ENCODE measurements around the gene GON7.
"Not testable (repeated sequence)": the region's sequence is repeated elsewhere in the genome, so short reads cannot be mapped to it uniquely, and the experiment has no call there.

The GON7 gene

GRCh38 chr14:93195316-93195999, 11.4 kb downstream of the GON7 start:
- no peak for DNase-seq

GRCh38 chr14:93186956-93187355, 19.9 kb downstream of the GON7 start:
- no peak for DNase-seq

- no peak for DNase-seq
These were observed 20.4 kb downstream of the GON7 start for GRCh38 chr14:93186466-93186865.

GRCh38 chr14:93185349-93185720, 21.5 kb downstream of the GON7 start:
- no peak for DNase-seq

GRCh38 chr14:93184391-93185348, 22.2 kb downstream of the GON7 start, which contains the start of the genes LYSET and MOAP1:
TSS of gene LYSET (plus strand) at chr14:93185317. CDS start at chr14:93185406, 89 bp downstream.
TSS of gene MOAP1 (minus strand) at chr14:93184897. CDS start at chr14:93184242, 655 bp downstream.
- DNase-seq = peak; percentile 89

- DNase-seq = no peak
These were observed 23.1 kb downstream of the GON7 start for GRCh38 chr14:93183596-93184317.

GRCh38 chr14:93175492-93175891, 31.4 kb downstream of the GON7 start:
- no peak for DNase-seq

GRCh38 chr14:93174731-93175130, 32.1 kb downstream of the GON7 start:
- DNase-seq = not testable (repeated sequence)

GRCh38 chr14:93173943-93174395, 32.9 kb downstream of the GON7 start:
- DNase-seq = no peak

GRCh38 chr14:93171376-93171775, 35.5 kb downstream of the GON7 start:
- DNase-seq = no peak

GRCh38 chr14:93170141-93170540, 36.7 kb downstream of the GON7 start:
- DNase-seq = not testable (repeated sequence)

- DNase-seq = not testable (repeated sequence)
These were observed 37.2 kb downstream of the GON7 start for GRCh38 chr14:93169619-93170018.

GRCh38 chr14:93168610-93169009, 38.3 kb downstream of the GON7 start:
- not testable (repeated sequence) for DNase-seq

- not testable (repeated sequence) for DNase-seq
These were observed 41.3 kb downstream of the GON7 start for GRCh38 chr14:93165271-93166265.

- DNase-seq = no peak
These were observed 43.3 kb downstream of the GON7 start for GRCh38 chr14:93163564-93163963.

- DNase-seq = no peak
These were observed 45.4 kb downstream of the GON7 start for GRCh38 chr14:93161411-93161940.

GRCh38 chr14:93160353-93160801, 46.5 kb downstream of the GON7 start:
- DNase-seq = no peak

GRCh38 chr14:93159625-93160352, 47.1 kb downstream of the GON7 start:
- DNase-seq = not testable (repeated sequence)

GRCh38 chr14:93158349-93158748, 48.5 kb downstream of the GON7 start:
- not testable (repeated sequence) for DNase-seq

GRCh38 chr14:93156693-93157369, 50.0 kb downstream of the GON7 start:
- DNase-seq = no peak

All from activated gamma-delta T cell treated with Interleukin-2 at 50 U/mL for 16 hours (primary cell).